GM18502 (cell line): ENCODE results near the gene UBE2H.
"Not testable (repeated sequence)": the region's sequence is repeated elsewhere in the genome, so short reads cannot be mapped to it uniquely, and the experiment has no call there.

ENCODE experiments used
- ATAC-seq: cut with Tn5 transposase; IDR thresholded peaks from one replicate; pipeline ENCODE4 v1.9.1; 2021; ENCODE audit warnings: mild to moderate bottlenecking; ENCODE audit not compliant: unreplicated experiment, poor library complexity

The UBE2H gene

DNA sequence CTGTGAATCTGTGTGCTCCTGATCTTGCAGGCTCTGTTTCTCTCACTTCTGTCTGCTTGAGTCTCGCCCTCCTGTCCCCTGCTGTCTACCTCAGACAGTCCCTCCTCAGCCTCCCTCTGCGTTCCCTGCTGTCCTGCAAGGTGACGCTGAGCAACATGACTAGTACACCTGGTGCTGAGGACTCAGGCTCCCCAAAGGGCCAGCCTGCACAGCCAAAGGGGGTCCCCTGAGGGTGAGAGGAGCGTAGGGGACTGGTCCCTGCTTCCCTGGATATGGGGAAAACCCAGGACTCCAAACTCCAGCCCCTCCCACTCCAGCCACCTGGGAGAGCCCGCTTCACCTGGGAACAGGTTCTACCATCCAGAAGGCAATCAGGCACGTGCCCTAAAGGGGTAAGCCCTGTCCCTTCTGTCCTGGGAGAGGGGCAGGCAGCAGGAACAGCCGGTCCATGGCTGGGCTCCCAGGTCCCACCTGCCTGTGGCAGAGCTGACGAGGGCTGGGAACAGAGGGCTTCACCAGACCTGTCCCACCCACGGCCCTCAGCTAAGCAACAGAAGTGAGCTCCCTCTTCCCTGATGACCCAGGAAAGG, 156.5 kb downstream of the UBE2H start:
- no peak for ATAC-seq

DNA sequence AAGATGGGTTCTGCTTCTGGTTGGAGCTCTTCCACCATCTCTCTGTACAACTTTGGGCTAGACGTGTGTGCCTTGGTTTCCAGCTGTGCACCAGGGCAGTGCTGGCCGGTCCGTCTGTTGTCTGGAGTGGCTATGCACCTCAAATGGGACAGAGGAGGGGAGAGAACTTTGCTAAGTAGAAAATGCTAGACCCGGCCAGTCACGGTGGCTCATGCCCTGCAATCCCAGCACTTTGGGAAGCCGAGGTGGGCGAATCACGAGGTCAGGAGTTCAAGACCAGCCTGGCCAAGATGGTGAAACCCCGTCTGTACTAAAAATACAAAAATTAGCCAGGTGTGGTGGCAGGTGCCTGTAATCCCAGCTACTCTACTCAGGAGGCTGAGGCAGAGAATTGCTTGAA, 158.3 kb downstream of the UBE2H start:
- ATAC-seq = not testable (repeated sequence)

DNA sequence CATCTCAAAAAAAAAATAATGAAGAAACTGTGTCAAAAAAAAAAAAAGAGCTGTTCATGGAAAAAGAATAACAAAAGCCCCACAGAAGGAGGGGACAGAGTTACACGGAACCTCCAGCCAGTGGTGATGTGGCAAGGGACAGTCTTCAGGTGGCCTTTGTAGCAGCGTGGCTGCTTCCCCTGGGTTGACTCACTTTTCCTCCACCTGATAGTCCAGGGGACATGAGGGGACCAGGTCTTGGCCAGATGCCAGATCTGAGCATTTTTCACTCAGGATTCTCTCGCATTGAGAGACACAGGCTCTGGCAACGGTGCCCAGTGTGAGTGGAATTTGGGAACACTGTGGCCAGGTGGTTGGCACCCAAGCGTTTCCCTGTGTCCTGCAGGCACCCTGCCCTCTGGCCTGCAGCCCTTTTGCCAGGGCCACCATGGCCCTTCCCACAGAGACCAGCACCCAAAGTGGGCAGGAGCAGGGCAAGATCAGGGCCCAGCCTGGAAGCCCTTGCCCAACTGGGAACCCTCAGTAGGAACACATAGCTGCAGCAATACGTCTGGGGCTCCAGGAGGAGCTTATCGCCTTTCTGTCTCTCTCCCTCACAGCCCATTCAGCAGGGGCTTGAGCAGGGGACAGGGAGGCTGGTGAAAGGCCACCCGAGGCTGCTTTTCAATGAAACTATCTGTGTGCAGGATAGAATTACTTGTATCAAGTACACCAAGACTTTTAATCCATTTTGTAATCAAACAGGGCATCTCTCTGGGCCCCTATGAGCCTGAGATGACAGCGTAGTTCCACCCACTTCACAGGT, 159.1 kb downstream of the UBE2H start:
- ATAC-seq = no peak

DNA sequence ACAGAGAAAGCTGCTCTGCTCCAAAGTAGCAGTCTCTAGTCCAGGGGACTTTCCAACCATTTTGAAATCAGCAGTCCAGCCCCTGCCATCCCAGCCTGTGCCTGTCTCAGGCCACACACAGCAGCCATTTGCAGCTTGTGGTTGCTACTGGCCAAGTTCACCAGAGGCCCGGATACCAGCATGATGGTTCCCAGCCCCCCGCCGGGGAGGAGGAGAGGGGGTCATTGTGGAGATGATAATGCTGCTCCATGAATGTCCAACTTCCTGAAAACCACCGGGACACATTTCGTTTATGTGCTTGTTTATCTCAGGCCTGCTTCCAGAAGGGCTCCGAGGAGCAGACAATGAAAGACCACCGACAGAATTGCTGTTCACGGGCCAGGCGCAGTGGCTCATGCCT, 160.0 kb downstream of the UBE2H start:
- ATAC-seq = no peak

DNA sequence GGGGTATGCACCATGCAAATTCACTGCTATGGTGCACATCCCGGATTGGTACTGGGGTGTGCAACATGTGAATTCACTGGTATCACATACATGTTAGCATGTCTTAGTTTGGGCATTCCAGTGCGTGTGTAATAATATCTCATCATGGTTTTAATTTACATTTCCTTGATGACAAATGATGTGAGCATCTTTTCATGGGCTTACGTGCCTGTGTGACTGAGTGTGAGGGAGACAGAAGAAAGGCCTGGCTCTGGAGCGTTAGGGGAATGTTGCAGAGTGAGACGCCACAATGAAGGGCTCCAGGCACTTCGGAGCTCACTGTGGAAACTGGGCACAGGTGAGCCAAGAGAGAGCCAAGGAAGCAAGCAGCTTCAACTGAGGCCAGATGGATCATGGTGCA, 162.6 kb downstream of the UBE2H start:
- ATAC-seq = no peak

DNA sequence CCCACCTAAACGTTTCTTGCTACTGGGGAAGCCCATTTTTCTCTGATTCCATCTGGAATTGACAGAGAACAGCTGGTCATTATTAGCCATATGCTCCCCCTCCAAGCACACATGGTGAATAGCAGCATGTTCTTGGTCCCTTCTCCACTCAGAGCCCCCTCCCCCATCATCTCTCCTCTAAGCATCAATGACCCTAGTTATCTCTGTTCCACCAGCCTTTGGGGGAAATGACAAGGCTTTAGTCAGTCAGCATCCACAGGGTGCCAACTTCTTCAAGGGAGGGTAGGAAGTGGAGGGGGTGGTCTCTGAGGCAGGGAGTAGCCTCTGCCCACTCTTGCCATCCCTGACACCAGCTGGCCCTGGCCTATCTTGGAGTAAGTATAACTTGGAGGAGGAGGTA, 163.1 kb downstream of the UBE2H start:
- ATAC-seq = no peak

DNA sequence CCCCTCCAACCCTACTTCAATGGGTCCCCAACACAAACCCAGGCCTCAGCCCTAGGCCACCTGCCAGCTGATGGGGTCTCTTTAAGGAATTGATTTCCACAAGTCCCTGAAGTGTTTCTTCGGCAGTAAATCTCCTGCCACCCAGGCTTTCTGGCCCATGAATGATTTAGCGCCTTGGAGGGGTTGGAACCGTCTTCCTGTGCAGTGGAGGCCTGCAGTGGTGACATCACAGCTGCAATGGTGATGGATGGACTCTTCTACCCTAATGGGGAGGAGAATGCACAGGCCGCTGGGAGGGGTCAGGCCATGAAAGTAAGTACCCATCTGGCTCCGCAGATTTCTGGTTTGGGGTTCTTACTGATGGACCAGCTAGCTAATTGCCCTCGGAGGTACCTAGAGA, 163.8 kb downstream of the UBE2H start:
- no peak for ATAC-seq

DNA sequence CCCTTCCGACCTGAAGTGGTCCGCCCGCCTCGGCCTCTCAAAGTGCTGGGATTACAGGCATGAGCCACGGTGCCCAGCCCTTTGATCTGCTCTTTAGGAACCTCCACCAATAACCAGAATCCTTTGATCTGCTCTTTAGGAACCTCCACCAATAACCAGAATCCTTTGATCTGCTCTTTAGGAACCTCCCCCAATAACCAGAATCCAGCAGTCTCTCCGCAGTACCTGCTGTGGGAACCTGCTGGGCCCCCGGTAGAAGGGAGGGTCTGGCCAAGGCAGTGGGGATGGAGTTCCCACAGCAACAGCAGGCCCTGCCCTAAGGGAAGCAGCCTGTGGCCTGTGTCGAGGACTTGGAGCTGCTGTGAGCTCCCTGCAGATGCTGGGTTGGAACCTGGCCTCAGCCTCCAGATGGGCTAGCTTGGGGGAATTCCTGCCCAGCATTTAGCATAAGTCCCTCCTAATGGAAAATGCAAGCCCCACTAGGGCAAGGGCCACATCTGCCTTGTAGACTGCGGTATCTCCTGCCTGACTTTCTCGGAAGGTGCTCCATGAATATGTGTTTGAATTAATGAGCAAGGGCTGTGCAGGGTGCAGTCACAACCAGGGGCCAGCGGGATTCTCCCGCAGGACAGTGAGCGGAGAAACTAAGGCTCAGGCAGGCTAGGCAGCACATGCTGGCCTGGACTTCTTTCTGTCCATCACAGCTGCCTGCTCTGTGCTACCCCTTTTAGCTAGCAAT, 165.8 kb downstream of the UBE2H start:
- ATAC-seq = no peak

DNA sequence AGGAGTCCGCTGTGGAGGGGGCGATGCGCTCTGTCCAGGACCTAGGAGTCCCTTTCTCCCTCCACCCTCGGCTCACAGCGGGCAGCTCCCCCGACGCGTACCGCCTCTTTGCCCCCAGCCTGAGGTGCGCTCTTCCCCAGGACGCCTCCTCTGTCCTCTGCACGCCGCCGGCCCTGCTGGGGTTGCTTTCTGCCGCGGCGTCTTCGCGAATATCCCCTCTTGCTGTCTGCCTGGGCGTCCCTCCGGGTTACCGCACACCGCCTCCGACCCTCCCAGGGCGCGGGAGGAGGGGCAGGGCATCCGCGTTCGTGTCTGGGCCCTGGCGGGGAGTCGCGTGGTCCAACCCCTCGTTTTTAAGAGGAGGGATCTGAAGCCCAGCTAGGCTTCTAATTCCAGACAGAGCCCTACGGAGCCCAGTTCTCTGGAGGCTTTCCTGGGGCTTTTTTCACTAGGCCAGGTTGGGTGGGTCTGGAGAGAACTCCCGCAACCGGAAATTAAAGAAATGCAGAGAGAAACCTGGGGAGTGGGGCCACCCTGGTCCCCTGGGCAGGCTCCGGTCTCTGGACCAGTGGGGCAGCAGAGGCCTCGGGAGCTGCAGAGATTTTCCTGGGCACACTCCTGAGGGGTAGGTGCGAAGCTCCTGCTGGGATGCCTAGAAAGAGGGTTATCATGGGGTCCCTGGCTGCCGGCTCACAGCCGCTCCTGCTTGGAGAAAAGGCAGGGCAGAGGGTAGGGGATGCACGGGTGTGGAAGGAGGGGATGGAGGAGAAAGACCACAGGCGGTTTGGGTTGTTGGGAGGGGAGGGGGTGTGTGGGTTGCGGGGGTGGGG, 166.9 kb downstream of the UBE2H start:
- ATAC-seq = no peak

DNA sequence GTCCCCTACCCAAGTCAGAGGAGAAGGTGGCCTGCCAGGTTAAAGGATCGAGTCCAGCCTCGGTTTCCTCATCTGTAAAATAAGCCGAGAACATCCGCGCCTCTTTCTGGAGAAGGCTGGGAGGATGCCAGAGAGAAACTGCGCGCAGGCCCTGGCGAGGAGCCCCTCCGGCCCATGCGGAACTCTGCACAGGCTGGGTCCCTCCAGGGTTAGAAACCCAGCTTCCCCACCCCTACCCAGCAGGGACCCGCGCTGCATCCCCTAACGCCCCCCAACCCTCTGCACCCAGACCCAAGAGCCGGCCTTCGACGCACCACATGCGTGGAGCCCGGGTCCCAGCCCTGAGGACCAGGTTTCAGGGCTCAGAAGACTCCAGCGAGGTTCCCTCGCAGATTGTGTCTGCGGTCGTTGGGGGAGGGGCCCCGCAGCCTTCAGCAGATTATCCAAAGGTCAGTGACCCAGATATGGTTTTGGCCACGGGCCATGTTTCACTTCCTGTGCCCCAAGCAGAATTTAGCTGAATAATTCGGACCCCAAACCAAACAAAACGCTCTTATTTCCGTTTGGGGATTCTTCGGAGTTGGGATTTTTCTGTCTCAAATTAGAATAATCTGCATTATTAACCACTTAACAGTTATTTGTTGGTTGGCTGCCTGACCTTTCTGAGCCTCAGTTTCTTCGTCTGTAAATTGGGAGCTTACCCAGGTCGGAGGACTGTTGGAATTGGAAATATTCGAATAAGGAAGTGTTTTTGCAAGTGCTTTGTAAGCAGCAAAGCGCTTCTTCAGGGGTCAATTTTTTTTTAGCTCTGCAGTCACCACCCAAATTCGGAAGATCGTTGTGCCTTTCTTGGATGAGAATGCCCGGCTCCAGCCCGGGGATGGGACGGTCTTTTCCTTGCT, 167.7 kb downstream of the UBE2H start:
- ATAC-seq = no peak

DNA sequence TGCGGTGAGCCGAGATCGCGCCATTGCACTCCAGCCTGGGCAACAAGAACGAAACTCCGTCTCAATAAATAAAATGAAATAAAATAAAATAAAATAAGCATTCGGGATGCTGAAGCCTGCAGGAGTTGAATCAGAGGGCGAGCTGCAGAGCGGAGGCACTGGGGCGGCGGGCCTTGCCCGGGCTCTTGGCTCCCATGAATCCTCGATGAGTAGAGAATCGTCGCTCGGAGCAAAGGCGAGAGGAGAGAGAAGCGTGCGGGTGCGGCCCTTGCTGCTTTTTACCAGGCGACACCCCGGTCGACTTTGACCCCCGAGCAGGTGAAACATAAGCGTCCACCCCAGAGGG, 168.3 kb downstream of the UBE2H start:
- ATAC-seq = no peak

DNA sequence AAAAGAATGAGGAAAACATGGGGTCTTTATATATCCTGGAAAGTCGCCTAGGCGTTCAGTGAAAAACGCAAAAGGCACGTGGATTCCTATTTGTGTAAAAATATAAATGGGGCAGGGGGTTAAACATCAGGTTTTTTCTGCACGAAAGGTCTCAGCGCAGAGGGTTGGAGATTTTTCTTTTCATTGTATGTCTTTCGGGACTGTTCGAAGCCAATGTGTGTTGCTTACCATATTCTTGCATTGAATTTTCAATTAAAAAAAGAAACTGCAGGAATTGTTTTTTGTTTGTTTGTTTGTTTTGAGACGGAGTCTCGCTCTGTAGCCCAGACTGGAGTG, 169.2 kb downstream of the UBE2H start:
- ATAC-seq = no peak

DNA sequence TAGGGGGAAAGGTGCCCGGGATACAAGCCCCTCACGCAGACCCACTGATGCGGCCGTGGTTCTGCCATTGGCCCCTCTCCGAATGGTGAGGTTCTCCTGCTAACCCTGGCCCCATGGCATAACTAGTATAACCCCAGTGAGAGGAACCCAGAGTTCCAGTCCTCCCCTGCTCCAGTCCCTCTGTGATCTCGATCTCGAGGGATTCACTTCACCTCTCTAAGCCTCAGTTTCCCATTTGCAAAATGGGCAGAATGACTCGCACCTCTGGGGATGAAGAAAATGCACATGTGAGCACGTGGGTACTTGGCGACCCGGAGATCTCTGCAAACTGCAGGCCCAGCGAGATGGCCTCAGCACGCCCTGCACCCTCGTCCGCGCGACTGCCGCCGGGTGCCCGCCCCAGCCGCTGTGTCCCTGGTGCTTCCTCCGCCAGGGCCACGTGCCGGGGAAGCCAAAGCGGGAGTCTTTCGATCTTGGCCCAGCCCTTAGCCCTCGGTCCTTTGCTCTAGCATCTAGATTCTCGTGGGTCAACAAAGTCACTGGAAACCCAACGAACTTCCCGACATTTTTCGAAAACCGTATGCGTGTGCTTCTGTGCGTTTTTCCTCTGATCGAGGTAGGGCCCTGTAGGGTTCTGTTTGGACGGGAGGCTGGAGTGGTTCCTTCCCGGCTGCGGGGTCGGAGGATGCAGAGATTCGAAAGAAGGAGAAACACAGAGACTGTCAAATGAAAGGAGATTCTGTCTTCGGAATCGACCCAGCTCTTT, 169.8 kb downstream of the UBE2H start:
- ATAC-seq = no peak

DNA sequence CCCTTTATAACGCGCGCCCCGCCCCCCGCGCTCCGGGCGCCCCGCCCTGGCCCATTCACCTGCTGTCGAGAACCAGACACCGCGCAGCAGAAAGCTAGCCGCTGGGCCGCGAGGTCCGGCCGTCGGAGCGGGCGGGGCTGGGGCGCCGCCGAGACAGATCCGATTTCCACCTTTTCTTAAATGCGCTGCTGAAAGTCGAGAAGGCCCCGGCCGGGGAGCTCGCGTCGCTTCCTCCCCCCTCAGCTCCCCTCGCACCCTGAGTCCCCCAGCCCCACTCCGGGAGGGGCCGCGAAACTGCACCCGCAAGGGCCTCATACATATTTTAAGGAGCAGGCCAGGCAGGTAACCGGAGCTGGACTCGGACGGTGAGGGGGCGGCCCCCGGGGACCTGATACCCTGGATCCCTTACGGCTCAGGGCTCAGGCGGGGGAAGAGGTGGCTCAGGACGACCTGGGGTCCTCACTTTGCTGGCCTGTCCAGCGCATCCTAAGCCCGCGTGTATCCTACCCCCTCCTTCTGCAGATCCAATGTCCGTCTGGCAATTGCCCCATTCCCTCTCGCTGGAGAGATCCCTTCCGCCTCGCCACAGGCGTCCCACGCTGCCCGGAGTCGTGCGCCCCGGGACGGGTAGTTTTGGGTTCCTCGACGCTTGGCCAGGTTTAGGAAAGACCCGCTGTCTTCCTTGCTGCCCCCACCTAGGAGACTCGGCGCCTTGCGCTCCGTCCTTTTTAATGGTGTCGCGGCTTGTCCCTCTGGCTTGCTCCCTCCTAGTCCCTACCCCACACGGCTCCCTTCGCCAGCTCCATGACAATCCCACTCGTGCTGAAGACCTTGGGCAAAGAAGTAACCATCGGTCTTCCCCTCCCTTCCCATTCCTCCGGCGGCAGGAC, 170.6 kb downstream of the UBE2H start:
- ATAC-seq = no peak

DNA sequence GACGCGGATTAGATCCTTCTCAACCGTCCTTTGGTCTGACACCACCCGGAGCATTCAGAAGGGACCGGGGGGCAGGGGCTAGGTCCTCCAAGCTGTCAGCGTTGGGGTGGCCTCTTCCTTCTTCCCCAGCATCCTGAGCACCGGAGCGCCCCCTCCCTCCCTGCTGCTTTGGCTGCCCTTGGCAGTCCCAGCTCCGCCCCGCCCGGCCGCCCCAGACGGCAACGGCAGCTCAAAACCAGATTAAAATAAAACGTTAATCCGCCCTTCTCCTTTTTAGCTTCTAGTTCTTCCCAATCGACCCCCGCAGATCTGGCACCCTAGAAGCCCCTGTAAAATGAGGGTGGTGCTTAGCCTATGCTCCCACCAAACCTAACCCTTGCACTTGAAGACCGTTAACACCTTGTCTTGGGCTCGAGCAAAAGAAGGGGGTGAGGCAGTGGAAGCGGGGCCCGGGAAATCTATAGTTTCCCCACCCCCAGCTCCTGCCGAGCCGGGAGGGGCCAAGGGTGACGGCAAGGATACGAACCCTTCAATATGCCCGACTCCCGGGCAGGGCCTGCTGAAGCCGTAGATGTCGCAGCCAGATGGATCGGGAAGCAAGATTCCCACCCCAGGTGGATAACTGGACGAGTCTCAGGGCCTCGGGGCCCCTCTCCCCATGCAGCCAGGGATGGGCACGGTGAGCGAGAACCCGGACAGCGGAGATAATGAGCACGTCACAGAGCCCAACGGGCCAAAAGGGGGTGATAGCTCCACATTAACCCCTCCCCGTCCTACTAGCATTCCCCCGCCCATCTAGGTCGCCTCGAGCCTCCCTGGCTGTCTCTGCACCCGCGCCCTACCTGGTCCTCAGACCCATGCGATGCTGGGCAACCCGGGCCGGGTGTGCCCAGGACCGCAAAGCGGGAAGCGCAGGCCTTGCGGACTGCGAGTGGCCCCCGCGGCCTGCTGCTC, 171.5 kb downstream of the UBE2H start:
- no peak for ATAC-seq
